ENCODE measurements around the gene HMCN2. TPM values are rescaled to one million over a fixed set of nuclear protein-coding genes. Genes with fewer than 3 reads are reported as not detected.

Gene HMCN2
- total RNA-seq, 4 donors from 2014 or later: 0.68 to 9.2 (median 4.7) TPM

- TF ChIP-seq CTCF (IDR thresholded peaks at IDR 0.05; ENCODE audit: low read depth): no peak
These were observed 25.8 kb upstream of the HMCN2 start for GRCh38 chr9:130239741-130240241.

- no peak for TF ChIP-seq CTCF (IDR thresholded peaks at IDR 0.05; ENCODE audit: low read depth)
These were observed 25.0 kb upstream of the HMCN2 start for GRCh38 chr9:130240410-130241197.

- TF ChIP-seq CTCF (IDR thresholded peaks at IDR 0.05; ENCODE audit: low read depth): no peak
These were observed 24.4 kb upstream of the HMCN2 start for GRCh38 chr9:130241198-130241535.

- TF ChIP-seq CTCF (IDR thresholded peaks at IDR 0.05; ENCODE audit: low read depth): no peak
These were observed 23.1 kb upstream of the HMCN2 start for GRCh38 chr9:130242270-130243014.

- TF ChIP-seq CTCF (IDR thresholded peaks at IDR 0.05; ENCODE audit: low read depth): no peak
These were observed 22.3 kb upstream of the HMCN2 start for GRCh38 chr9:130243015-130243881.

- TF ChIP-seq CTCF (IDR thresholded peaks at IDR 0.05; ENCODE audit: low read depth): no peak
These were observed 21.7 kb upstream of the HMCN2 start for GRCh38 chr9:130243882-130244170.
